ENCODE data around the gene SIGLEC15.

The SIGLEC15 gene

GRCh38 chr18:45880876-45881558, 55.5 kb downstream of the SIGLEC15 start:
- no peak for FAIRE-seq

- no peak for FAIRE-seq
These were observed 62.1 kb downstream of the SIGLEC15 start for GRCh38 chr18:45887585-45887984.

GRCh38 chr18:45889419-45890064, 64.1 kb downstream of the SIGLEC15 start:
- no peak for FAIRE-seq

GRCh38 chr18:45890606-45891005, 65.1 kb downstream of the SIGLEC15 start:
- no peak for FAIRE-seq

GRCh38 chr18:45891806-45892205, 66.3 kb downstream of the SIGLEC15 start:
- no peak for FAIRE-seq

Data from A204.1 (cell line).